ENCODE data around the gene ST6GALNAC5.
A peak's percentile ranks its signal among the peaks of the same experiment; 100 is the strongest.
"Not testable (repeated sequence)": the region's sequence is repeated elsewhere in the genome, so short reads cannot be mapped to it uniquely, and the experiment has no call there.

ST6GALNAC5 gene

GRCh38 chr1:76867342-76868130 is at the start of gene ST6GALNAC5:
ST6GALNAC5 (plus strand) TSS chr1:76867480.
- DNase-seq (ENCODE audit: low spot score): peak; percentile 51

GRCh38 chr1:76820028-76820427 is 47.3 kb upstream of the ST6GALNAC5 start:
- no peak for DNase-seq (ENCODE audit: low spot score)

GRCh38 chr1:76822961-76823360 is 44.3 kb upstream of the ST6GALNAC5 start:
- not testable (repeated sequence) for DNase-seq (ENCODE audit: low spot score)

- DNase-seq (ENCODE audit: low spot score): no peak
Observed at GRCh38 chr1:76824106-76824505, 43.2 kb upstream of the ST6GALNAC5 start.

GRCh38 chr1:76826072-76826845 is 41.0 kb upstream of the ST6GALNAC5 start:
- no peak for DNase-seq (ENCODE audit: low spot score)

GRCh38 chr1:76827066-76827465 is 40.2 kb upstream of the ST6GALNAC5 start:
- no peak for DNase-seq (ENCODE audit: low spot score)

GRCh38 chr1:76830373-76830772 is 36.9 kb upstream of the ST6GALNAC5 start:
- DNase-seq (ENCODE audit: low spot score): no peak

- no peak for DNase-seq (ENCODE audit: low spot score)
Observed at GRCh38 chr1:76832521-76832920, 34.8 kb upstream of the ST6GALNAC5 start.

GRCh38 chr1:76833151-76833550 is 34.1 kb upstream of the ST6GALNAC5 start:
- DNase-seq (ENCODE audit: low spot score): no peak

- no peak for DNase-seq (ENCODE audit: low spot score)
Observed at GRCh38 chr1:76833856-76834255, 33.4 kb upstream of the ST6GALNAC5 start.

- DNase-seq (ENCODE audit: low spot score): no peak
Observed at GRCh38 chr1:76835203-76835602, 32.1 kb upstream of the ST6GALNAC5 start.

- DNase-seq (ENCODE audit: low spot score): no peak
Observed at GRCh38 chr1:76840278-76840677, 27.0 kb upstream of the ST6GALNAC5 start.

GRCh38 chr1:76841460-76841859 is 25.8 kb upstream of the ST6GALNAC5 start:
- DNase-seq (ENCODE audit: low spot score): no peak

- DNase-seq (ENCODE audit: low spot score): no peak
Observed at GRCh38 chr1:76843821-76844464, 23.3 kb upstream of the ST6GALNAC5 start.

GRCh38 chr1:76854255-76854654 is 13.0 kb upstream of the ST6GALNAC5 start:
- DNase-seq (ENCODE audit: low spot score): no peak

GRCh38 chr1:76856104-76856503 is 11.2 kb upstream of the ST6GALNAC5 start:
- no peak for DNase-seq (ENCODE audit: low spot score)

- no peak for DNase-seq (ENCODE audit: low spot score)
Observed at GRCh38 chr1:76857138-76857537, 10.1 kb upstream of the ST6GALNAC5 start.

- DNase-seq (ENCODE audit: low spot score): no peak
Observed at GRCh38 chr1:76857973-76858372, 9.3 kb upstream of the ST6GALNAC5 start.

- no peak for DNase-seq (ENCODE audit: low spot score)
Observed at GRCh38 chr1:76861149-76861548, 6.1 kb upstream of the ST6GALNAC5 start.

- no peak for DNase-seq (ENCODE audit: low spot score)
Observed at GRCh38 chr1:76862447-76862846, 4.8 kb upstream of the ST6GALNAC5 start.

- DNase-seq (ENCODE audit: low spot score): no peak
Observed at GRCh38 chr1:76864383-76864782, 2.9 kb upstream of the ST6GALNAC5 start.

GRCh38 chr1:76865696-76866286 is 1.5 kb upstream of the ST6GALNAC5 start:
- DNase-seq (ENCODE audit: low spot score): no peak
